H1 (cell line): ENCODE measurements around the gene OR52I2. TPM values are rescaled to one million over a fixed set of nuclear protein-coding genes. Genes with fewer than 3 reads are reported as not detected.

ENCODE experiments used
- CTCF ChIA-PET: fragments of 300-600 bp; sonication (Branson Sonifier 250); formaldehyde crosslinking; loops from one replicate; lab custom pipeline; 2021; ENCODE audit not compliant: partially characterized antibody; lab: Charles Lee
- POLR2A ChIA-PET: fragments of 300-600 bp; sonication (Branson Sonifier 250); formaldehyde crosslinking; loops from one replicate; lab custom pipeline; 2021; ENCODE audit warnings: inconsistent platforms; ENCODE audit not compliant: partially characterized antibody; lab: Charles Lee
- DNase-seq, 2 experiments: peaks; one replicate each; pipeline versions ENCODE4 v3.0.0 to v3.0.0-alpha.2; 2010 to 2022; ENCODE audit warnings: low spot score in 2 of 2, low read depth in 1 of 2, mixed read lengths in 1 of 2
- FAIRE-seq: peaks from 2 replicates; lab custom pipeline; 2011; peaks lifted over from hg19 to GRCh38; lab: Jason Lieb, UNC
- H2AFZ ChIP-seq: 2 replicates; pipeline ENCODE4 v1.8.1; 2012; ENCODE audit warnings: low read length, inconsistent platforms
- H2AK5ac ChIP-seq: 2 replicates; pipeline ENCODE4 v1.6.1; 2013; ENCODE audit warnings: low read depth, low read length
- H2BK120ac ChIP-seq: replicated peaks from 2 replicates; pipeline ENCODE3; 2013; ENCODE audit warnings: low read depth, low read length, inconsistent platforms
- H2BK12ac ChIP-seq: 2 replicates; pipeline ENCODE4 v1.6.1; 2013; ENCODE audit warnings: low read depth, low read length
- H2BK15ac ChIP-seq: 2 replicates; pipeline ENCODE4 v1.6.1; 2013; ENCODE audit warnings: low read length
- H2BK20ac ChIP-seq: 2 replicates; pipeline ENCODE4 v1.6.1; 2013; ENCODE audit warnings: low read length
- H2BK5ac ChIP-seq: 2 replicates; pipeline ENCODE4 v1.6.1; 2013; ENCODE audit warnings: low read depth, low read length
- H3K14ac ChIP-seq: 2 replicates; pipeline ENCODE4 v1.6.1; 2013; ENCODE audit warnings: inconsistent platforms; ENCODE audit not compliant: insufficient read length
- H3K18ac ChIP-seq: 2 replicates; pipeline ENCODE4 v1.6.1; 2013; ENCODE audit warnings: low read length; ENCODE audit errors: extremely low read depth
- H3K23ac ChIP-seq: 2 replicates; pipeline ENCODE4 v1.6.1; 2013; ENCODE audit warnings: inconsistent platforms; ENCODE audit not compliant: insufficient read length
- H3K23me2 ChIP-seq: 2 replicates; pipeline ENCODE4 v1.6.1; 2013; ENCODE audit warnings: low read depth, low read length
- H3K27ac ChIP-seq: 2 replicates; pipeline ENCODE4 v1.6.1; 2011; ENCODE audit warnings: low read depth, low read length, inconsistent platforms
- H3K27me3 ChIP-seq, 4 experiments: replicated peaks in 1 of 4; 1 replicate in 1 of 4; 2 replicates in 3 of 4; pipeline versions ENCODE4 v1.6.1 to v1.8.1; 2011 to 2013; ENCODE audit warnings: low read length in 3 of 4, mild to moderate bottlenecking in 3 of 4, inconsistent platforms in 2 of 4, mixed read lengths in 2 of 4, moderate library complexity in 1 of 4; ENCODE audit not compliant: control insufficient read depth in 3 of 4, insufficient read depth in 3 of 4; ENCODE audit errors: extremely low read depth in 1 of 4
- H3K36me3 ChIP-seq, 4 experiments: 2 replicates each; pipeline versions ENCODE4 v1.6.1 to v1.8.1; 2011 to 2013; ENCODE audit warnings: mild to moderate bottlenecking in 4 of 4, low read length in 3 of 4, moderate library complexity in 2 of 4, control low read depth in 1 of 4, inconsistent platforms in 1 of 4; ENCODE audit not compliant: insufficient read depth in 4 of 4, control insufficient read depth in 2 of 4
- H3K4ac ChIP-seq: replicated peaks from 2 replicates; pipeline ENCODE3; 2013; ENCODE audit warnings: low read length, low read depth, mixed read lengths, inconsistent platforms; ENCODE audit not compliant: insufficient read length
- H3K4me1 ChIP-seq, 4 experiments: replicated peaks in 1 of 4; 1 replicate in 1 of 4; 2 replicates in 3 of 4; pipeline versions ENCODE4 v1.6.1 to v1.8.1; 2011 to 2013; ENCODE audit warnings: low read length in 3 of 4, inconsistent platforms in 2 of 4, mixed read lengths in 1 of 4; ENCODE audit not compliant: insufficient read depth in 4 of 4, control insufficient read depth in 3 of 4
- H3K4me2 ChIP-seq, 2 experiments: 2 replicates each; pipeline versions ENCODE4 v1.6.1 to v1.8.1; 2011 to 2013; ENCODE audit warnings: low read depth in 2 of 2, low read length in 2 of 2, control low read depth in 1 of 2, inconsistent platforms in 1 of 2, mild to moderate bottlenecking in 1 of 2; ENCODE audit not compliant: insufficient read depth in 1 of 2
- H3K4me3 ChIP-seq, 4 experiments: fragments of 200-600, 300-600 bp in 1 of 4; sonication (generic), shearing (Covaris generic), sonication (Bioruptor Twin) in 1 of 4; 2 replicates each; pipeline versions ENCODE4 v1.5.1 to v1.8.1; 2011 to 2016; ENCODE audit warnings: low read length in 4 of 4, low read depth in 3 of 4, control low read depth in 2 of 4, inconsistent platforms in 2 of 4, mild to moderate bottlenecking in 2 of 4, mixed read lengths in 1 of 4, moderate library complexity in 1 of 4; ENCODE audit not compliant: insufficient read depth in 2 of 4; ENCODE audit errors: extremely low read depth in 1 of 4
- H3K56ac ChIP-seq: replicated peaks from 2 replicates; pipeline ENCODE3; 2013; ENCODE audit warnings: low read depth, mild to moderate bottlenecking, mixed read lengths, low read length, inconsistent platforms; ENCODE audit not compliant: insufficient read length
- H3K79me1 ChIP-seq: 2 replicates; pipeline ENCODE4 v1.6.1; 2013; ENCODE audit warnings: low read depth, low read length, control low read depth
- H3K79me2 ChIP-seq, 2 experiments: 2 replicates each; pipeline versions ENCODE4 v1.6.1 to v1.8.1; 2012 to 2013; ENCODE audit warnings: low read length in 2 of 2, mild to moderate bottlenecking in 2 of 2, inconsistent platforms in 1 of 2; ENCODE audit not compliant: insufficient read depth in 2 of 2, control insufficient read depth in 1 of 2
- H3K9ac ChIP-seq, 4 experiments: replicated peaks in 1 of 4; 1 replicate in 1 of 4; 2 replicates in 3 of 4; pipeline versions ENCODE4 v1.6.1 to v1.8.1; 2011 to 2013; ENCODE audit warnings: low read depth in 3 of 4, low read length in 3 of 4, control low read depth in 2 of 4, mild to moderate bottlenecking in 2 of 4, moderate library complexity in 2 of 4, inconsistent platforms in 1 of 4; ENCODE audit errors: extremely low read depth in 1 of 4
- H3K9me3 ChIP-seq, 2 experiments: 2 replicates each; pipeline versions ENCODE4 v1.6.1 to v1.8.1; 2012 to 2013; ENCODE audit warnings: mild to moderate bottlenecking in 2 of 2, moderate library complexity in 2 of 2, control low read depth in 1 of 2, inconsistent platforms in 1 of 2, low read depth in 1 of 2, low read length in 1 of 2, mixed read lengths in 1 of 2; ENCODE audit not compliant: insufficient read depth in 2 of 2
- H4K20me1 ChIP-seq, 2 experiments: replicated peaks in 1 of 2; 2 replicates each; pipeline versions ENCODE3 to v1.8.1; 2011 to 2013; ENCODE audit warnings: inconsistent platforms in 2 of 2, low read length in 2 of 2, mild to moderate bottlenecking in 1 of 2; ENCODE audit not compliant: insufficient read depth in 2 of 2, control insufficient read depth in 1 of 2
- H4K5ac ChIP-seq: 2 replicates; pipeline ENCODE4 v1.6.1; 2013; ENCODE audit warnings: low read length, low read depth, mixed read lengths, inconsistent platforms; ENCODE audit not compliant: insufficient read length
- H4K8ac ChIP-seq: 2 replicates; pipeline ENCODE4 v1.8.0; 2013; ENCODE audit warnings: mild to moderate bottlenecking, moderate library complexity, low read length, inconsistent platforms; ENCODE audit not compliant: insufficient read depth; ENCODE audit errors: extremely low read depth
- H4K91ac ChIP-seq: replicated peaks from 2 replicates; pipeline ENCODE3; 2013; ENCODE audit warnings: low read length, mixed read lengths, inconsistent platforms; ENCODE audit not compliant: insufficient read length
- CHD2 ChIP-seq: IDR thresholded peaks from 2 replicates; pipeline ENCODE4 v1.6.1; 2012; ENCODE audit warnings: low read length, improper control_type of control experiment
- HDAC6 ChIP-seq: IDR thresholded peaks from one replicate; pipeline ENCODE4 v1.7.1; 2012; ENCODE audit warnings: low read depth, mild to moderate bottlenecking, inconsistent platforms, low read length, moderate library complexity
- SAP30 ChIP-seq: fragments of 300-600 bp; sonication (generic); IDR thresholded peaks from 2 replicates; pipeline ENCODE4 v1.7.1; 2012; ENCODE audit warnings: low read length, moderate library complexity, mild to moderate bottlenecking, inconsistent platforms; ENCODE audit not compliant: insufficient read depth, insufficient replicate concordance
- TAF7 ChIP-seq: optimal IDR thresholded peaks from 2 replicates; pipeline ENCODE3; 2011; ENCODE audit warnings: low read depth, mild to moderate bottlenecking, inconsistent platforms, low read length, moderate library complexity, borderline replicate concordance
- long read RNA-seq, 2 experiments: library from RNA in 1 of 2; library from capped mRNA in 1 of 2; stranded (forward); transcript quantifications; one replicate each; pipeline ENCODE4 v2.0.0, GENCODE V29; 2021; ENCODE audit warnings: inconsistent platforms in 1 of 2
- polyA minus RNA-seq, 3 experiments: library from RNA; depleted of rRNA, polyadenylated mRNA; stranded (reverse); fragments of >200 nt; gene quantifications; 1 replicate in 2 of 3; 2 replicates in 1 of 3; pipeline ENCODE4 v1.2.3, GENCODE V29; 2011
- polyA plus RNA-seq, 7 experiments: library from polyadenylated mRNA; depleted of rRNA in 3 of 7; stranded (reverse) in 5 of 7; unstranded in 2 of 7; fragments of >200 nt in 5 of 7; fragments of 200-250 nt in 2 of 7; gene quantifications; 1 replicate in 5 of 7; 2 replicates in 1 of 7; 4 replicates in 1 of 7; pipeline versions ENCODE4 v1.2.1 to v1.2.3, GENCODE V29; 2011 to 2013; ENCODE audit warnings: missing spikeins in 2 of 7, mixed read lengths in 2 of 7
- total RNA-seq: library from RNA; stranded (reverse); fragmentation: NEBNext Ultra II Directional; extraction: Animal tissue kit (Norgen Biotek cat#: 25700); gene quantifications from 2 replicates; pipeline ENCODE4 v1.2.1, GENCODE V29; 2021

Gene OR52I2
- not detected in 2 replicates for total RNA-seq
- not detected in 2 replicates for polyA plus RNA-seq (2011; rRNA removed)
- polyA plus RNA-seq (2011; cell fraction: cytosol; rRNA removed) = not detected
- not detected for polyA plus RNA-seq (2011; cell fraction: nucleus; rRNA removed)
- polyA plus RNA-seq (2012, experiment 1 of 2) = not detected in 4 replicates
- polyA plus RNA-seq (2012, experiment 2 of 2) = not detected
- polyA plus RNA-seq (2013, experiment 1 of 2) = not detected
- polyA plus RNA-seq (2013, experiment 2 of 2) = not detected
- polyA minus RNA-seq (2011; rRNA and poly(A)+ RNA removed) = not detected in 2 replicates
- polyA minus RNA-seq (2011; cell fraction: cytosol; rRNA and poly(A)+ RNA removed) = not detected
- polyA minus RNA-seq (2011; cell fraction: nucleus; rRNA and poly(A)+ RNA removed) = not detected
- long read RNA-seq, experiment 1 = 0 reads
- long read RNA-seq, experiment 2 = 0 reads

DNA sequence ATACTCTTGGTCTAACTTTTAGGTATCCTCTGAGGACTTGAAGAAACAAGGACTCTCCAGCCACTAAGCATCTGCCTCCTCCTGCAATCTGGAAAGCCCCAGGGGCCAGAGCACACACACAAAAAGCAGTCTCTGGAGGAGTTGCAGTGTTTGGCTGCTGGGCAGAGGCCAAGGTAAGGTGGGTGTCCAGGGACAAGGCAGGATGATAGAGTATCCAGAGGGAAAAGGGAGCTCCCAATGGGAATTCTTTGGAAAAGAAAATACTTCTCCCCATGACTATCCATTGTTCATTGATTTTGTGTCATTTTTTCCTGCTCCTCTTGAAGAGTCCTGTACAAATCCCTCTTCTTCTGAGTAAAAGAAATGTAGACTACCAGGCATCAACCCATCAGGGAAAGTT lies at the start of gene OR52I2:
Gene OR52I2, plus strand, starts transcription at position 301 of the 400 bp plus-strand sequence.
- no peak for TF ChIP-seq HDAC6
- no peak for TF ChIP-seq SAP30
- TF ChIP-seq CHD2 = no peak
- TF ChIP-seq TAF7 = no peak
- H3K14ac ChIP-seq = no peak within 1 kb of the TSS
- H3K4me3 ChIP-seq = no peak within 1 kb of the TSS
- no peak within 1 kb of the TSS for H3K4me2 ChIP-seq
- no peaks in the 10 kb centered on the region for H3K27me3 ChIP-seq
- no peaks in the 10 kb centered on the region for H3K36me3 ChIP-seq
- H3K9ac ChIP-seq = no peak within 1 kb of the TSS
- no peaks in the 10 kb centered on the region for H3K9me3 ChIP-seq
- H2BK15ac ChIP-seq = no peak within 1 kb of the TSS
- no peak within 1 kb of the TSS for H3K4ac ChIP-seq
- no peak within 1 kb of the TSS for H3K56ac ChIP-seq
- DNase-seq (no peak), FAIRE-seq (no peak)
- H4K8ac ChIP-seq = no peak within 1 kb of the TSS
- POLR2A ChIA-PET = no interaction called here
- H3K23me2 ChIP-seq = no peaks in the 10 kb centered on the region
- H4K91ac ChIP-seq = no peak within 1 kb of the TSS
- no peaks in the 10 kb centered on the region for H3K79me1 ChIP-seq
- no peak within 1 kb of the TSS for H2BK5ac ChIP-seq
- H4K5ac ChIP-seq = no peak within 1 kb of the TSS
- no peak within 1 kb of the TSS for H2BK20ac ChIP-seq
- no peak within 1 kb of the TSS for H3K23ac ChIP-seq
- no peak within 1 kb of the TSS for H2BK12ac ChIP-seq
- no peak within 1 kb of the TSS for H2AK5ac ChIP-seq
- CTCF ChIA-PET = no interaction called here
- no peak within 1 kb of the TSS for H2AFZ ChIP-seq
- H3K18ac ChIP-seq = no peak within 1 kb of the TSS
- H3K79me2 ChIP-seq = no peaks in the 10 kb centered on the region
- no peaks in the 10 kb centered on the region for H4K20me1 ChIP-seq
- no peak within 1 kb of the TSS for H3K27ac ChIP-seq
- no peaks in the 10 kb centered on the region for H3K4me1 ChIP-seq
- no peak within 1 kb of the TSS for H2BK120ac ChIP-seq
